B cell (primary cell): ENCODE results near the gene COL26A1.

Source experiments
- EZH2 ChIP-seq: IDR thresholded peaks from 2 replicates; pipeline ENCODE4 v1.6.1; 2012; ENCODE audit warnings: borderline replicate concordance, low read depth, mild to moderate bottlenecking, moderate library complexity, low read length; ENCODE audit not compliant: insufficient read depth, poor library complexity, severe bottlenecking
- TF ChIP-seq, protein P1 (sequence below): fragments of 200-600 bp; IDR thresholded peaks from one replicate; pipeline ENCODE4 v1.8.0; 2022; ENCODE audit warnings: antibody characterized with exemption, mild to moderate bottlenecking

DNA sequence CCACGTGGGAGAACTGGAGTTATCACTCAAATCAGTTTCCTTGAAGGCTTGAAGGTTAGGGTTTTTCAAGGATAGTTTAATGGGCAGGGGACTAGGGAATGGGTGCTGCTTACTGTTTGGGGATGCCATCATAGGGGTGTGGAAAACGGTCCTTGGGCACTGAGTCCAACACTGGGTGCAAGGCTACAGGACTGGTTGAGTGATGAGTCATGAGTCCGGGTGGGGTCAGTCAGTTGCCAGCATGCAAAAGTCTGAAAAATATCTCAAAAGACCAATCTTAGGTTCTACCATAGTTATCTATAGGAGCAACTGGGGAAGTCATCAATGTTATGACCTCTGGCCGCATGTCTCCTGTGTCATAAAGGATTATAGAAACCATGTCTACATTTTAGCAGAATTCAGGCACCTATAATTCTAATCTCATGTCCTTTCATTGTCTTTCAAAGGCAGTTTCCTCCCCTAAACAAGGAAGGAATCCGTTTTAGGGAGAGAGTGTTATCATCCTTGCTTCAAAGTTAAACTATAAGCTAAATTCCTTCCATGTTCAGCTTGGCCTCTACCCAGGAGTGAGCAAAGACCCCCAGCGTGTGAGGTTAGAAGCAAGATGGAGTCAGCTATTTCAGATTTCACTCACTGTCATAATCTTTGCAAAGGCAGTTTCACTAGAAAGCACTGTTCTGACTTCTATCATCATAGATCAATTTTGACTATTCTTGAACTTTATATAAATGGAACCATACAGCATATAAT lies 94.5 kb downstream of the COL26A1 start:
- TF ChIP-seq EZH2: no peak
- TF ChIP-seq, protein P1, sequence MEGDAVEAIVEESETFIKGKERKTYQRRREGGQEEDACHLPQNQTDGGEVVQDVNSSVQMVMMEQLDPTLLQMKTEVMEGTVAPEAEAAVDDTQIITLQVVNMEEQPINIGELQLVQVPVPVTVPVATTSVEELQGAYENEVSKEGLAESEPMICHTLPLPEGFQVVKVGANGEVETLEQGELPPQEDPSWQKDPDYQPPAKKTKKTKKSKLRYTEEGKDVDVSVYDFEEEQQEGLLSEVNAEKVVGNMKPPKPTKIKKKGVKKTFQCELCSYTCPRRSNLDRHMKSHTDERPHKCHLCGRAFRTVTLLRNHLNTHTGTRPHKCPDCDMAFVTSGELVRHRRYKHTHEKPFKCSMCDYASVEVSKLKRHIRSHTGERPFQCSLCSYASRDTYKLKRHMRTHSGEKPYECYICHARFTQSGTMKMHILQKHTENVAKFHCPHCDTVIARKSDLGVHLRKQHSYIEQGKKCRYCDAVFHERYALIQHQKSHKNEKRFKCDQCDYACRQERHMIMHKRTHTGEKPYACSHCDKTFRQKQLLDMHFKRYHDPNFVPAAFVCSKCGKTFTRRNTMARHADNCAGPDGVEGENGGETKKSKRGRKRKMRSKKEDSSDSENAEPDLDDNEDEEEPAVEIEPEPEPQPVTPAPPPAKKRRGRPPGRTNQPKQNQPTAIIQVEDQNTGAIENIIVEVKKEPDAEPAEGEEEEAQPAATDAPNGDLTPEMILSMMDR: no peak
